Renal cortex interstitium (tissue), 11 donors: Measurements from ENCODE around the gene RPRD2. TPM values are rescaled to one million over a fixed set of nuclear protein-coding genes. Genes with fewer than 3 reads are reported as not detected.
A peak's percentile ranks its signal among the peaks of the same experiment; 100 is the strongest.

Source experiments
- DNase-seq, 11 donors: peaks; one replicate each; pipeline ENCODE4 v3.0.0-alpha.2; 2013; ENCODE audit warnings: low read depth in 9 of 11, low spot score in 4 of 11; ENCODE audit errors: extremely low read depth in 1 of 11
- polyA plus RNA-seq, 3 donors: library from polyadenylated mRNA; unstranded; fragments of 120-200 nt; gene quantifications; one replicate each; pipeline ENCODE4 v1.2.1, GENCODE V29; 2013; ENCODE audit not compliant: insufficient read length in 3 of 3

RPRD2 gene
- polyA plus RNA-seq, 3 donors: 50.0 to 53.6 (median 52.5) TPM

DNA sequence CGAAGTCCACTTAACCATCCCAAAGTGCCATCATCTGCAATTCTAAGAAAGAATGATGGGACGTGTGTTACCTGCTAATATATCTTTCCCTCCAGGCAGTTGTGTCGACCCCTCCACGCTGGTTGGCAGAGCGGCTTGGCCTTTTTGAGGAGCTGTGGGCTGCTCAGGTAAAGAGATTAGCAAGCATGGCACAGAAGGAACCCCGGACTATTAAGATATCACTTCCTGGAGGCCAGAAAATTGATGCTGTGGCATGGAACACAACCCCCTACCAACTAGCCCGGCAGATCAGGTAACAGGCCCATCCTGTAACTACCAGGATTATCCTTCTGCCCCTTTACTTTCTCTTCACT, 123.8 kb downstream of the RPRD2 start:
- no peak for DNase-seq

- DNase-seq: no peak
These were observed 129.2 kb downstream of the RPRD2 start for GRCh38 chr1:150493175-150493574.

DNA sequence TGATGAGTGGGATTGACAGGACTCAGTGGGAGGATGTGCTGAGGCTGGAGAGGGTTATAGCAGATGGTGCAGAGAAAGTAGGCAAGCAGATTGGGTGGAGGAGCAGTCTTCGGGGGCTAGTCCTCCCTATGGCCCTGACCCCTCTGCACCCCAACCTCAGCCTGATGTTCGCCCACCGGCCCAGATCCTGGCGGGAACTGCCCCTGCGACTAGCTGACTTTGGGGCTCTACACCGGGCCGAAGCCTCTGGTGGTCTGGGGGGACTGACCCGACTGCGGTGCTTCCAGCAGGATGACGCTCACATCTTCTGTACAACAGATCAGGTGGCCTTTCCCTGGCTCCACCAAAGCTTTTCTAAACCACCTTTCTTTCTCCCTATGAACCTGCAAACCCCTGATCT, 134.4 kb downstream of the RPRD2 start:
- no peak for DNase-seq

GRCh38 chr1:150505431-150505830, 141.5 kb downstream of the RPRD2 start:
- DNase-seq: no peak

DNA sequence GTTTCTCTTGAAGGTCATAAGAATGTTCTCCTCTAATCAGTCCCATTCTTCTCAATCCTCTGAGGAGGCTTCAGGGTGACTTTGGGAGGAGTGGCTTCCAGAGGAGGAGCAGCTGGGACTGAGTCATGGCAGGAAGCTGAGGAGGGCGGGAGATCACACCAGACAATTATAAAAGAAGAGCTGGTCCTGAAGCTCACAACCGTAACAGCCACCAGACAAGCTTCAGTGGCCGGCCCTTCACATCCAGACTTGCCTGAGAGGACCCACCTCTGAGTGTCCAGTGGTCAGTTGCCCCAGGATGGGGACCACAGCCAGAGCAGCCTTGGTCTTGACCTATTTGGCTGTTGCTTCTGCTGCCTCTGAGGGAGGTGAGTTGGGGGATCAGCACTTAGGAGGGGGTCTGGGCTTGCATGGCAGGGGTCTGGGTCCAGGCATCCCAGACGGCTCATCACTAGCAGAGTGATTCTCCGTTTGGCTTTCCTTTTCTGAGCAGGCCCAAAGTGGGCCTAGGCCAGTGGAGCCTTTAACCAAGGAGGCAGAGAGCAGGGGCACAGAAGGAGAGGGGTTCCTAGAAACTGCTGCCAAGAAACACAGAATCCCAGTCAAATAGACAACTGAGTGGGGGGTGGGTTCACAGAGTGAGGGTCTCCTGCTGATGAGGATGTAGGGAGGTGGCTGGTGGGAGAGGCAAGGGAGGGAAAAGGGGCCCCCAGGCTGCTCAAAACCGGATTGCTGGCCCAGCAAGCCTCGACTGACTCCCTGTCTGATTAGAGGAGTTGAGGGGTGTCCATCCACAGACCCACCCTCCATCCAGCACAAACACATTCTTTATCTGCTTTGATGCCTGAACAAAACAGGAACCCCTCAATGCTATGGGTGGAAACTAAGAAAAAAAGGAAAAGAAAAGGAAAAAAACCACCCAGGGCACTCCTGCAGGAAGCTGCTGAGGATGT, 144.2 kb downstream of the RPRD2 start, which contains the start of gene ECM1:
Gene ECM1 (plus strand): TSS at position 198 of the 953 bp plus-strand sequence. CDS start 101 bp downstream, at position 299.
- DNase-seq: no peak

DNA sequence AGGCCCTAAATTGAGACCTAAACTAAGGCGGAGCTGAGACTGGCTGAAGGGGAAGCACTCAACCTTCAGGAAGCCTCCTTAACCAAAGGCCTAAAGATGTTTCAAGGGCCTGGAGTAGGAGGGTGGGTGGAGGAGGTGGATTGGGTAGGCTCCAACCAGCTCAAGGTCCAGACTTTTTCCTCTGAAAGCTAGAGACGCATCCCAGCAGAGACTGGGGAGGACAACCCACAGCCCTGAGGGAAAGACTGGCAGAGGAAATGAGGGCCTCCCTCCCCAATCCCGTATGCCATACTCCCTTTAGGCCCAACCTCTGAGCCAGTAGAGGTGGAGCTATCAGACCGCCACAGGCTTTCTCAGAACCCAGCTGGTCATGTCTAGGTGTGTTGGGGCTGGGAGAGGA, 145.0 kb downstream of the RPRD2 start:
- DNase-seq: no peak

- no peak for DNase-seq
These were observed 147.6 kb downstream of the RPRD2 start for GRCh38 chr1:150511551-150511950.

GRCh38 chr1:150511985-150512660, 148.2 kb downstream of the RPRD2 start:
- DNase-seq: no peak

DNA sequence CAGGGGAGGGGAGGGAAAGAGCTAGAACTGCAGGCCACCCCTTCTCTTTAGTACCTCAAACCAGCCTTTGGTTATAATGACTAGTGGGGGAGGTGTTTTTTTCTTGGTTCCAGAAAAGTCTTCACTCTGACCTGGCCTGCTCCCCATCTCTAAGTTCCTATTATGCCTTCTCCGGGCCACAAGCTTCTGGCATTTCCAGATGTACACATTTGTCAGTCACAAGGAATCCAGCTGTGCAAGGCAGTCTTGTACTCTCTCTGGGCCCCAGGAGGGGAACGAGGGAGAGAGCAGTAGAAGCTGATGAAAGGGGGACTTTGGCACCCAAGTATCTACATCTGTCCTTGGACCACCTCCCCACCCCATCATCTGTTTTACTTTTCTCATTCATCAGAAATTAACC, 148.9 kb downstream of the RPRD2 start:
- no peak for DNase-seq

GRCh38 chr1:150513351-150513791, 149.4 kb downstream of the RPRD2 start:
- no peak for DNase-seq

- DNase-seq: no peak
These were observed 150.3 kb downstream of the RPRD2 start for GRCh38 chr1:150514260-150514659.

- no peak for DNase-seq
These were observed 151.0 kb downstream of the RPRD2 start for GRCh38 chr1:150514913-150515327.

DNA sequence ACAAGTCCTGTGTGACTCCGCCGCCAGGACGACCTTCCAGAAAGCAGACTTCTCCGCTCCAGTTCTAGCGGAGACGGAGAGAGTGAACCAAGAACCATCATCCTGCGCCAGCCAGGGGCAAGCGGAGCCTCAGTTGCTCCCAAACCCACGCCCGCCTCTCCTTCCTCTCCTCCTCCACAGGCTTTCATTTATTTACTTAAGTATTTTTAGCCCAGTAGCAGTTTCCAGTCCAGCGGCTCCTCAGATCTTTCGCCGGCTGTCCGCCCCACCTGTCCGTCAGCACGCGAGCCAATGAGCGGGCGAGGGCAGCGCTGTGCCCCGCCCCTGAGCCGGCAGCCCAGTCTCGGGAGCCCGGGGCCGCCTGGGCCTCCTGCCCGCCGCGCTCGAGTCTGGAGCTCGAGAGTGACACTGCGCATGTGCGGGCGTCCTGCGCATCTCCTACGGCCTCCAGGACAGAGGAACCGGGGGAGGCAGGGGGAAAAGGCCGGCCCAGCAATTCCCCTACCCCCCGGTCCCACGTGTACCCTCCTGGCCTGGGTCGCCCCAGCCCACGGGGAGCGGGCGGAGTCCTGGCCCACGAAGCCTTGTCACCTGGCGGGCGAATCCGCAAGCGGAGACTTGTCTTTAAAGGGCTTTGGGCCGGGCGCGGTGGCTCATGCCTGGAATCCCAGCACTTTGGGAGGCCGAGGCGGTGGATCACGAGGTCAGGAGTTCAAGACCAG, 151.5 kb downstream of the RPRD2 start, which contains the start of gene FALEC:
Gene FALEC (plus strand): TSS at position 425 of the 722 bp plus-strand sequence.
- DNase-seq: peak; percentile 85 to 94 (median 92)

- no peak for DNase-seq
These were observed 152.2 kb downstream of the RPRD2 start for GRCh38 chr1:150516050-150516591.

GRCh38 chr1:150516616-150517015, 152.7 kb downstream of the RPRD2 start:
- no peak for DNase-seq

GRCh38 chr1:150521196-150521968, 157.4 kb downstream of the RPRD2 start:
- DNase-seq: no peak

GRCh38 chr1:150525348-150525747, 161.4 kb downstream of the RPRD2 start:
- no peak for DNase-seq
